Neural progenitor cell (in vitro differentiated cells): ENCODE measurements around the gene CDX2. TPM values are rescaled to one million over a fixed set of nuclear protein-coding genes. Genes with fewer than 3 reads are reported as not detected.

Source experiments
- DNase-seq: peaks from one replicate; pipeline ENCODE4 v3.0.0-alpha.2; 2016; ENCODE audit warnings: low spot score
- H2AFZ ChIP-seq: fragments of 200-600 bp; sonication (generic); replicated peaks from 2 replicates; pipeline ENCODE4 v1.6.1; 2016; ENCODE audit warnings: antibody characterized with exemption
- H3F3A ChIP-seq: fragments of 200-600 bp; sonication (generic); 2 replicates; pipeline ENCODE4 v1.6.1; 2016; ENCODE audit warnings: antibody characterized with exemption, low read depth
- H3K27ac ChIP-seq: fragments of 200-600 bp; sonication (generic); 2 replicates; pipeline ENCODE4 v1.5.1; 2016; ENCODE audit warnings: mild to moderate bottlenecking
- H3K27me3 ChIP-seq: fragments of 200-600 bp; sonication (generic); 2 replicates; pipeline ENCODE4 v1.6.1; 2016; ENCODE audit warnings: mild to moderate bottlenecking, moderate library complexity
- H3K36me3 ChIP-seq: fragments of 200-600 bp; sonication (generic); 2 replicates; pipeline ENCODE4 v1.5.1; 2016
- H3K4me1 ChIP-seq: fragments of 200-600 bp; sonication (generic); 2 replicates; pipeline ENCODE4 v1.6.1; 2016; ENCODE audit warnings: mixed run types
- H3K4me2 ChIP-seq: fragments of 200-600 bp; sonication (generic); 2 replicates; pipeline ENCODE4 v1.6.1; 2016
- H3K4me3 ChIP-seq: fragments of 200-600 bp; sonication (generic); 2 replicates; pipeline ENCODE4 v1.5.1; 2016
- H3K79me2 ChIP-seq: fragments of 200-600 bp; sonication (generic); 2 replicates; pipeline ENCODE4 v1.6.1; 2016; ENCODE audit warnings: low read depth
- H3K9ac ChIP-seq: fragments of 200-600 bp; sonication (generic); 2 replicates; pipeline ENCODE4 v1.6.1; 2016
- H3K9me3 ChIP-seq: fragments of 200-600 bp; sonication (generic); 2 replicates; pipeline ENCODE4 v1.5.1; 2016; ENCODE audit warnings: low read depth
- H4K20me1 ChIP-seq: fragments of 200-600 bp; sonication (generic); 2 replicates; pipeline ENCODE4 v1.6.1; 2016; ENCODE audit warnings: low read depth
- H3K27ac Mint-ChIP-seq: 3 replicates; pipeline ENCODE4 v1.8.0; 2021; ENCODE audit warnings: mixed read lengths
- H3K27me3 Mint-ChIP-seq: 2 replicates; pipeline ENCODE4 v1.8.0; 2022; ENCODE audit warnings: low read depth, mild to moderate bottlenecking, inconsistent platforms, moderate library complexity, mixed read lengths; ENCODE audit not compliant: insufficient read depth
- H3K36me3 Mint-ChIP-seq: 3 replicates; pipeline ENCODE4 v1.8.0; 2021; ENCODE audit warnings: mixed read lengths
- H3K4me1 Mint-ChIP-seq: 3 replicates; pipeline ENCODE4 v1.8.0; 2021; ENCODE audit warnings: mixed read lengths
- H3K4me3 Mint-ChIP-seq: 3 replicates; pipeline ENCODE4 v1.8.0; 2021; ENCODE audit warnings: mild to moderate bottlenecking, moderate library complexity, mixed read lengths
- H3K9me3 Mint-ChIP-seq: 3 replicates; pipeline ENCODE4 v1.8.0; 2020; ENCODE audit warnings: mixed read lengths
- EZH2 ChIP-seq: fragments of 200-600 bp; sonication (generic); IDR thresholded peaks from 2 replicates; pipeline ENCODE4 v1.6.1; 2017; ENCODE audit warnings: antibody characterized with exemption, mild to moderate bottlenecking, moderate library complexity
- EZH2phosphoT487 ChIP-seq: fragments of 200-600 bp; sonication (generic); IDR thresholded peaks from 2 replicates; pipeline ENCODE4 v1.6.1; 2017; ENCODE audit warnings: antibody characterized with exemption
- total RNA-seq: library from RNA; depleted of rRNA; stranded (reverse); fragments of >200 nt; gene quantifications from 2 replicates; pipeline ENCODE4 v1.2.3, GENCODE V29; 2015; ENCODE audit warnings: low replicate concordance
- TF ChIP-seq, protein P1 (sequence below): fragments of 200-600 bp; sonication (generic); IDR thresholded peaks from 2 replicates; pipeline ENCODE4 v1.5.1; 2017; ENCODE audit warnings: antibody characterized with exemption, mild to moderate bottlenecking

CDX2 gene
- total RNA-seq, 1 donor from 2014 or later: not detected

- peaks cover 44% of the 10 kb centered on the region for H4K20me1 ChIP-seq
- H3K9me3 Mint-ChIP-seq: peaks cover 3% of the 10 kb centered on the region
- DNase-seq: peak; percentile 95
- H3K27ac Mint-ChIP-seq: no peak overlapping the region
- H2AFZ ChIP-seq: peak overlapping the region; percentile 53
- peaks cover 100% of the 10 kb centered on the region for H3K27me3 ChIP-seq
- H3K9me3 ChIP-seq: no peaks in the 10 kb centered on the region
- TF ChIP-seq EZH2: peak; percentile 100
- peak; percentile 97 for TF ChIP-seq EZH2phosphoT487
- TF ChIP-seq, protein P1, sequence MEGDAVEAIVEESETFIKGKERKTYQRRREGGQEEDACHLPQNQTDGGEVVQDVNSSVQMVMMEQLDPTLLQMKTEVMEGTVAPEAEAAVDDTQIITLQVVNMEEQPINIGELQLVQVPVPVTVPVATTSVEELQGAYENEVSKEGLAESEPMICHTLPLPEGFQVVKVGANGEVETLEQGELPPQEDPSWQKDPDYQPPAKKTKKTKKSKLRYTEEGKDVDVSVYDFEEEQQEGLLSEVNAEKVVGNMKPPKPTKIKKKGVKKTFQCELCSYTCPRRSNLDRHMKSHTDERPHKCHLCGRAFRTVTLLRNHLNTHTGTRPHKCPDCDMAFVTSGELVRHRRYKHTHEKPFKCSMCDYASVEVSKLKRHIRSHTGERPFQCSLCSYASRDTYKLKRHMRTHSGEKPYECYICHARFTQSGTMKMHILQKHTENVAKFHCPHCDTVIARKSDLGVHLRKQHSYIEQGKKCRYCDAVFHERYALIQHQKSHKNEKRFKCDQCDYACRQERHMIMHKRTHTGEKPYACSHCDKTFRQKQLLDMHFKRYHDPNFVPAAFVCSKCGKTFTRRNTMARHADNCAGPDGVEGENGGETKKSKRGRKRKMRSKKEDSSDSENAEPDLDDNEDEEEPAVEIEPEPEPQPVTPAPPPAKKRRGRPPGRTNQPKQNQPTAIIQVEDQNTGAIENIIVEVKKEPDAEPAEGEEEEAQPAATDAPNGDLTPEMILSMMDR: peak; percentile 79
- no peaks in the 10 kb centered on the region for H3K36me3 Mint-ChIP-seq
- no peaks in the 10 kb centered on the region for H3K36me3 ChIP-seq
- H3K4me2 ChIP-seq: peak overlapping the region; percentile 75
- no peak overlapping the region for H3K27ac ChIP-seq
- H3K4me3 ChIP-seq: peak overlapping the region; percentile 45
- no peak overlapping the region for H3K9ac ChIP-seq
- H3K4me1 ChIP-seq: no peaks in the 10 kb centered on the region
- H3K79me2 ChIP-seq: no peaks in the 10 kb centered on the region
- peak overlapping the region; percentile 75 for H3K4me3 Mint-ChIP-seq
- no peaks in the 10 kb centered on the region for H3K4me1 Mint-ChIP-seq
- H3K27me3 Mint-ChIP-seq: peaks cover 75% of the 10 kb centered on the region
- no peaks in the 10 kb centered on the region for H3F3A ChIP-seq
Measured at GRCh38 chr13:27953676-27954405, 15.3 kb downstream of the CDX2 start.

DNA sequence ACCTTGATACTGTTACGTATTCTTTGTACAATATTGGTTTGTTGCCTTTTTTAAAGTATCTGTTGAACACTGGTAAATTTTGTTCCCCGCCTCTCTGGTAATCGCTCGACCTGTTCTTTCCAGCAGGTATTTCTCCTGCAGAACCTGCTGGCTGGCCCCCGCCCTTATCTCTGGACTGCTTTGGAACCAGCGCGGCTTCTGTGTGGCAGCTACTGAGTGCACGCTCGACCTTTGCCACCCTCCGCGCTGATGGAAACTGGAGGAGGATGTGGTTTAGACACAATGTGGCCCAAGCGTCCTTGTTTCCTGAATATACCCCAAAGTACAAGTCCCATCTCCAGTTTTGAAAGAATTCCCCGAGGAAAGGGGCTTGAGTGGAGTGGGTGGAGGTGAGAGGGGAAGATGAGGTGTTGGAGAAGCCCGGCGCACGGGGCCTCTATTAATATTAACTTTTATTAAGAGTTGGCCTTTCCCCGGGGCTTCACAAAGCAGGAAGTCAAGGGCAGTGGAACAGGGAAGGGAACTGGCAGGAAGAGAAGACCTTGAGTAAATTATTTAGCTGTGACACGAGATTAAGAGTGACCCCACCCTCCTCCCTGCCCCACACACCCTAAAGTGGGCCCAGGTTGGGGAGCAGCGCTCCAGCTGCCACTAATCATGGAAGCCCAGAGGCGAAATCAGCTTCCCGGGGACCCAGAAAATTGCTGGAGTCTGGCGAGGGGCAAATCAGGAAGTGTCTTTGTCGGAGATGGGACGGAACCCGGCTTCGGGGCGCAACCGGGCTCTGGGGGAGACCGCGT lies 16.0 kb downstream of the CDX2 start:
- H3K27ac Mint-ChIP-seq: no peak overlapping the region
- no peaks in the 10 kb centered on the region for H3K4me1 ChIP-seq
- H4K20me1 ChIP-seq: peaks cover 36% of the 10 kb centered on the region
- H3K36me3 ChIP-seq: no peaks in the 10 kb centered on the region
- H3K79me2 ChIP-seq: no peaks in the 10 kb centered on the region
- H3K4me3 ChIP-seq: peak overlapping the region; percentile 45
- H3K9me3 Mint-ChIP-seq: peaks cover 6% of the 10 kb centered on the region
- peak overlapping the region; percentile 75 for H3K4me2 ChIP-seq
- DNase-seq: peak; percentile 36
- H3K4me3 Mint-ChIP-seq: peak overlapping the region; percentile 41
- H3K27me3 ChIP-seq: peaks cover 100% of the 10 kb centered on the region
- TF ChIP-seq EZH2phosphoT487 (peak; percentile 35), EZH2 (no peak)
- no peaks in the 10 kb centered on the region for H3F3A ChIP-seq
- no peaks in the 10 kb centered on the region for H3K9me3 ChIP-seq
- H3K9ac ChIP-seq: no peak overlapping the region
- peak overlapping the region; percentile 53 for H2AFZ ChIP-seq
- H3K4me1 Mint-ChIP-seq: no peaks in the 10 kb centered on the region
- H3K36me3 Mint-ChIP-seq: no peaks in the 10 kb centered on the region
- H3K27ac ChIP-seq: no peak overlapping the region
- H3K27me3 Mint-ChIP-seq: peaks cover 71% of the 10 kb centered on the region

DNA sequence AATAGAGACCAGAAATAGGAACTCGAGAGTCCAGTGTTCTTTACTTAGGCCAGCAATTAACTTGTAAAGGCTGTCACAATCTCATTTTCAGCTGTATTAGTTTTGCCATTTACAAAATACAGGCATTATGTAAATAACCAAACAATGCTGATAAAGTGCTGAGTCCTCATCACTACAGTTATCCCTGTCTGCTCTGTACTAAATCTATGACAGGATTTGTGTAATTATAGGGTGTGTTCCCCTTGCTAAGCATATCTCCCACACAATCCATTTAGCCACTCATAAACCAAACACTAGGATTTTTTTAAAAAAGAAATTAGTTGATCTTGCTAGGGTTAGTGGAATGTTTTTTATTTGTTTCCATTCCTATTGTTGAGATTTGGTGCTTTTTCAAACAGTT lies 26.1 kb downstream of the CDX2 start:
- no peak overlapping the region for H3K9ac ChIP-seq
- TF ChIP-seq EZH2 (no peak), EZH2phosphoT487 (no peak)
- TF ChIP-seq, protein P1: no peak
- H3K27ac ChIP-seq: no peak overlapping the region
- H3K4me2 ChIP-seq: no peak overlapping the region
- no peak overlapping the region for H2AFZ ChIP-seq
- H4K20me1 ChIP-seq: no peaks in the 10 kb centered on the region
- H3K4me1 ChIP-seq: no peaks in the 10 kb centered on the region
- no peaks in the 10 kb centered on the region for H3K36me3 ChIP-seq
- H3K27me3 ChIP-seq: peaks cover 96% of the 10 kb centered on the region
- H3K4me1 Mint-ChIP-seq: no peaks in the 10 kb centered on the region
- no peak overlapping the region for H3K4me3 Mint-ChIP-seq
- no peaks in the 10 kb centered on the region for H3K9me3 ChIP-seq
- H3K4me3 ChIP-seq: no peak overlapping the region
- H3K79me2 ChIP-seq: no peaks in the 10 kb centered on the region
- H3F3A ChIP-seq: no peaks in the 10 kb centered on the region
- no peak overlapping the region for H3K27ac Mint-ChIP-seq
- H3K27me3 Mint-ChIP-seq: peaks cover 37% of the 10 kb centered on the region
- no peak for DNase-seq
- H3K36me3 Mint-ChIP-seq: no peaks in the 10 kb centered on the region
- H3K9me3 Mint-ChIP-seq: peaks cover 17% of the 10 kb centered on the region
